IMR-90 (cell line): ENCODE results near the gene NRCAM. TPM values are rescaled to one million over a fixed set of nuclear protein-coding genes. Genes with fewer than 3 reads are reported as not detected.

Experiments used
- ATAC-seq: fragments of 200-7000 bp; cut with Tn5 transposase; 2 replicates; pipeline ENCODE4 v1.9.1; 2020; ENCODE audit warnings: low read depth, mild to moderate bottlenecking, moderate library complexity
- BruUV-seq: library from RNA; stranded (reverse); fragments of 400-500 nt; replicated peaks from 2 replicates; lab custom pipeline; 2021; lab: Mats Ljungman, UMichigan
- CTCF ChIA-PET: fragments of 300-600 bp; formaldehyde crosslinking; extraction: SDS; loops from one replicate; lab custom pipeline; 2021; ENCODE audit warnings: antibody characterized with exemption; lab: Yijun Ruan, JAX
- POLR2A ChIA-PET: fragments of 300-600 bp; sonication (Branson Sonifier 250); formaldehyde crosslinking; loops from one replicate; lab custom pipeline; 2022; ENCODE audit warnings: antibody characterized with exemption; ENCODE audit not compliant: unreplicated experiment; lab: Charles Lee
- DNase-seq: peaks from one replicate; pipeline ENCODE4 v3.0.0; 2013
- H2AFZ ChIP-seq: replicated peaks from 2 replicates; pipeline ENCODE3; 2013; ENCODE audit warnings: low read length, mild to moderate bottlenecking; ENCODE audit not compliant: poor library complexity
- H2AK5ac ChIP-seq: 2 replicates; pipeline ENCODE4 v1.6.1; 2013; ENCODE audit warnings: low read depth, low read length, inconsistent platforms
- H2AK9ac ChIP-seq: replicated peaks from 2 replicates; pipeline ENCODE3; 2013; ENCODE audit warnings: mild to moderate bottlenecking, low read depth, low read length, moderate library complexity; ENCODE audit not compliant: poor library complexity
- H2BK120ac ChIP-seq: 2 replicates; pipeline ENCODE4 v1.6.1; 2013; ENCODE audit warnings: low read depth, low read length, inconsistent platforms
- H2BK15ac ChIP-seq: 3 replicates; pipeline ENCODE4 v1.6.1; 2013; ENCODE audit warnings: low read depth, low read length, inconsistent platforms
- H2BK20ac ChIP-seq: 2 replicates; pipeline ENCODE4 v1.6.1; 2013; ENCODE audit warnings: low read depth, mild to moderate bottlenecking, inconsistent platforms, low read length, moderate library complexity
- H2BK5ac ChIP-seq: 2 replicates; pipeline ENCODE4 v1.6.1; 2013; ENCODE audit warnings: mild to moderate bottlenecking, low read depth, low read length, inconsistent platforms; ENCODE audit not compliant: poor library complexity, severe bottlenecking
- H3K14ac ChIP-seq: replicated peaks from 2 replicates; pipeline ENCODE4 v1.6.1; 2013; ENCODE audit warnings: low read depth, low read length, inconsistent platforms
- H3K18ac ChIP-seq: 2 replicates; pipeline ENCODE4 v1.6.1; 2013; ENCODE audit warnings: low read depth, low read length, control low read depth
- H3K23ac ChIP-seq: 2 replicates; pipeline ENCODE4 v1.6.1; 2013; ENCODE audit warnings: low read depth, low read length, inconsistent platforms
- H3K27ac ChIP-seq: 2 replicates; pipeline ENCODE4 v1.5.1; 2013; ENCODE audit warnings: mild to moderate bottlenecking, control low read depth, low read length; ENCODE audit not compliant: insufficient read depth
- H3K27me3 ChIP-seq: 2 replicates; pipeline ENCODE4 v1.6.1; 2013; ENCODE audit warnings: low read length; ENCODE audit not compliant: control insufficient read depth, insufficient read depth
- H3K36me3 ChIP-seq: 2 replicates; pipeline ENCODE4 v1.6.1; 2013; ENCODE audit warnings: low read length, mixed read lengths; ENCODE audit not compliant: control insufficient read depth, insufficient read depth
- H3K4ac ChIP-seq: 2 replicates; pipeline ENCODE4 v1.6.1; 2013; ENCODE audit warnings: low read depth, low read length, inconsistent platforms
- H3K4me1 ChIP-seq: 2 replicates; pipeline ENCODE4 v1.6.1; 2013; ENCODE audit warnings: low read length, mixed read lengths; ENCODE audit not compliant: control insufficient read depth, insufficient read depth
- H3K4me2 ChIP-seq: 2 replicates; pipeline ENCODE4 v1.6.1; 2013; ENCODE audit warnings: low read depth, mild to moderate bottlenecking, control low read depth, low read length, moderate library complexity
- H3K4me3 ChIP-seq: 2 replicates; pipeline ENCODE4 v1.5.1; 2013; ENCODE audit warnings: low read depth, mild to moderate bottlenecking, control low read depth, low read length, moderate library complexity; ENCODE audit not compliant: insufficient read depth
- H3K56ac ChIP-seq: 2 replicates; pipeline ENCODE4 v1.6.1; 2013; ENCODE audit warnings: low read length, inconsistent platforms; ENCODE audit not compliant: insufficient read depth; ENCODE audit errors: extremely low read depth
- H3K79me1 ChIP-seq, 2 experiments: 2 replicates each; pipeline ENCODE4 v1.6.1; 2013; ENCODE audit warnings: low read length in 2 of 2, inconsistent platforms in 1 of 2, low read depth in 1 of 2
- H3K9ac ChIP-seq: 2 replicates; pipeline ENCODE4 v1.6.1; 2013; ENCODE audit warnings: low read depth, low read length, control low read depth
- H3K9me1 ChIP-seq: 2 replicates; pipeline ENCODE4 v1.6.1; 2013; ENCODE audit warnings: low read length, inconsistent platforms; ENCODE audit not compliant: insufficient read depth
- H3K9me3 ChIP-seq: 2 replicates; pipeline ENCODE4 v1.6.1; 2013; ENCODE audit warnings: low read length; ENCODE audit not compliant: control insufficient read depth, insufficient read depth
- H4K20me1 ChIP-seq: 2 replicates; pipeline ENCODE4 v1.6.1; 2013; ENCODE audit warnings: low read length, inconsistent platforms; ENCODE audit not compliant: insufficient read depth
- H4K5ac ChIP-seq: 2 replicates; pipeline ENCODE4 v1.6.1; 2013; ENCODE audit warnings: mild to moderate bottlenecking, low read depth, low read length, control low read depth
- H4K8ac ChIP-seq, 2 experiments: 2 replicates each; pipeline ENCODE4 v1.6.1; 2013; ENCODE audit warnings: low read depth in 2 of 2, low read length in 2 of 2, control low read depth in 1 of 2, inconsistent platforms in 1 of 2
- H4K91ac ChIP-seq: 2 replicates; pipeline ENCODE4 v1.6.1; 2013; ENCODE audit warnings: low read depth, low read length, inconsistent platforms; ENCODE audit not compliant: insufficient read depth
- BHLHE40 ChIP-seq: fragments of 150-350 bp; IDR thresholded peaks from 2 replicates; pipeline ENCODE4 v1.6.1; 2016; ENCODE audit warnings: mild to moderate bottlenecking, low read depth, low read length
- CEBPB ChIP-seq: IDR thresholded peaks from 2 replicates; pipeline ENCODE4 v1.6.1; 2012; ENCODE audit warnings: low read depth, low read length, improper control_type of control experiment
- CHD1 ChIP-seq: IDR thresholded peaks from 2 replicates; pipeline ENCODE4 v1.6.1; 2012; ENCODE audit warnings: low read depth, low read length, improper control_type of control experiment
- CTCF ChIP-seq: conservative IDR thresholded peaks from 2 replicates; pipeline ENCODE4 v1.5.1; 2012; ENCODE audit warnings: mild to moderate bottlenecking, low read depth, low read length, improper control_type of control experiment
- ELK1 ChIP-seq: fragments of 150-350 bp; IDR thresholded peaks from 2 replicates; pipeline ENCODE4 v1.6.1; 2016; ENCODE audit warnings: low read depth, mild to moderate bottlenecking, low read length, moderate library complexity, borderline replicate concordance
- FOS ChIP-seq: fragments of 150-350 bp; IDR thresholded peaks from 2 replicates; pipeline ENCODE4 v1.6.1; 2016; ENCODE audit warnings: low read depth, low read length
- MAFK ChIP-seq: IDR thresholded peaks from 2 replicates; pipeline ENCODE4 v1.6.1; 2012; ENCODE audit warnings: low read depth, low read length, improper control_type of control experiment
- MXI1 ChIP-seq: IDR thresholded peaks from 2 replicates; pipeline ENCODE4 v1.6.1; 2012; ENCODE audit warnings: low read depth, mild to moderate bottlenecking, low read length, moderate library complexity, borderline replicate concordance
- NFE2L2 ChIP-seq: fragments of 150-350 bp; IDR thresholded peaks from 2 replicates; pipeline ENCODE4 v1.6.1; 2016; ENCODE audit warnings: low read depth, mild to moderate bottlenecking, low read length
- POLR2A ChIP-seq: IDR thresholded peaks from 2 replicates; pipeline ENCODE4 v1.6.1; 2012; ENCODE audit warnings: mild to moderate bottlenecking, low read depth, low read length
- RAD21 ChIP-seq: IDR thresholded peaks from 2 replicates; pipeline ENCODE4 v1.6.1; 2012; ENCODE audit warnings: low read length, improper control_type of control experiment
- RCOR1 ChIP-seq: IDR thresholded peaks from 2 replicates; pipeline ENCODE4 v1.6.1; 2012; ENCODE audit warnings: mild to moderate bottlenecking, low read length, improper control_type of control experiment; ENCODE audit not compliant: insufficient replicate concordance
- RFX5 ChIP-seq: IDR thresholded peaks from 2 replicates; pipeline ENCODE4 v1.8.0; 2012; ENCODE audit warnings: low read depth, mild to moderate bottlenecking, low read length, moderate library complexity
- SMC3 ChIP-seq: fragments of 150-350 bp; IDR thresholded peaks from 2 replicates; pipeline ENCODE4 v1.6.1; 2016; ENCODE audit warnings: low read depth, mild to moderate bottlenecking, antibody characterized with exemption, low read length, moderate library complexity
- USF2 ChIP-seq: fragments of 150-350 bp; IDR thresholded peaks from 2 replicates; pipeline ENCODE4 v1.6.1; 2017; ENCODE audit warnings: mild to moderate bottlenecking, antibody characterized with exemption, low read length, low read depth
- WGBS, 2 experiments: methylation state at CpG; one replicate each; pipeline versions ENCODE4 v1.1.5 to v1.1.7; 2013; ENCODE audit warnings: missing lambda C conversion rate in 2 of 2; ENCODE audit not compliant: insufficient read length in 1 of 2; ENCODE audit errors: extremely low coverage in 2 of 2; 5-methylcytosine and 5-hydroxymethylcytosine counted together
- dilution Hi-C: fragments of 300-500 bp; cut with HindIII; formaldehyde crosslinking; loops from one replicate; pipeline ENCODE4 v1.14.3; 2018; ENCODE audit warnings: low sequenced_read_pairs; ENCODE audit not compliant: unreplicated experiment
- in situ Hi-C: fragments of 300-500 bp; cut with MboI; formaldehyde crosslinking; loops from 3 replicates; pipeline ENCODE4 v1.14.3; 2019; ENCODE audit warnings: low sequenced_read_pairs, inconsistent platforms, mixed read lengths
- intact Hi-C: fragments of 100-400 bp; cut with micrococcal nuclease; formaldehyde crosslinking; loops from 2 replicates; pipeline ENCODE4 v1.10.0; 2022
- polyA plus RNA-seq, 3 experiments: library from polyadenylated mRNA; depleted of rRNA; stranded (reverse); fragments of >200 nt; gene quantifications; 2 replicates each; pipeline ENCODE4 v1.2.3, GENCODE V29; 2012; ENCODE audit warnings: low replicate concordance in 1 of 3
- total RNA-seq: library from RNA; depleted of rRNA; stranded (reverse); fragments of >200 nt; gene quantifications from 2 replicates; pipeline ENCODE4 v1.2.3, GENCODE V29; 2012

Gene NRCAM
- total and polyA plus RNA-seq, 2 of the 4 experiments (the other 2 are of a cell fraction), result 0.46 to 1.1 TPM

GRCh38 chr7:108370616-108371015, 85.6 kb downstream of the NRCAM start:
- no peaks in the 10 kb centered on the region for H3K27me3 ChIP-seq
- H3K4me2 ChIP-seq, result no peak overlapping the region
- BruUV-seq, result no TSS peak
- no peak overlapping the region for H3K23ac ChIP-seq
- no peaks in the 10 kb centered on the region for H3K36me3 ChIP-seq
- no peak overlapping the region for H2AK5ac ChIP-seq
- no peak overlapping the region for H3K9ac ChIP-seq
- no peak for DNase-seq
- no peak overlapping the region for H2BK15ac ChIP-seq
- POLR2A ChIA-PET, result no interaction called here
- no peak for ATAC-seq
- intact Hi-C loops (no loop called here), in situ Hi-C loops (no loop called here), dilution Hi-C loops (no loop called here)
- H2BK120ac ChIP-seq, result no peak overlapping the region
- no peak overlapping the region for H2AFZ ChIP-seq
- H4K8ac ChIP-seq, result no peak overlapping the region
- no peak overlapping the region for H3K14ac ChIP-seq
- H4K20me1 ChIP-seq, result no peaks in the 10 kb centered on the region
- no peaks in the 10 kb centered on the region for H3K9me3 ChIP-seq
- H3K9me1 ChIP-seq, result no peaks in the 10 kb centered on the region
- no peak overlapping the region for H2AK9ac ChIP-seq
- no peak overlapping the region for H3K4me3 ChIP-seq
- no peak overlapping the region for H2BK5ac ChIP-seq
- H2BK20ac ChIP-seq, result no peak overlapping the region
- CTCF ChIA-PET, result no interaction called here
- no peak overlapping the region for H3K56ac ChIP-seq
- no peak overlapping the region for H3K27ac ChIP-seq
- no peak overlapping the region for H4K91ac ChIP-seq
- no peak overlapping the region for H3K4ac ChIP-seq
- no peaks in the 10 kb centered on the region for H3K79me1 ChIP-seq
- H4K5ac ChIP-seq, result no peak overlapping the region
- no peak for TF ChIP-seq SMC3
- TF ChIP-seq RCOR1, result no peak
- no peak for TF ChIP-seq CTCF
- no peak for TF ChIP-seq USF2
- no peak for TF ChIP-seq BHLHE40
- TF ChIP-seq RAD21, result no peak
- TF ChIP-seq ELK1, result no peak
- TF ChIP-seq CEBPB, result no peak
- TF ChIP-seq MAFK, result no peak
- no peak for TF ChIP-seq POLR2A
- no peak for TF ChIP-seq RFX5
- TF ChIP-seq MXI1, result no peak
- no peak for TF ChIP-seq CHD1
- TF ChIP-seq NFE2L2, result no peak
- TF ChIP-seq FOS, result no peak
- no peak overlapping the region for H3K18ac ChIP-seq
- H3K4me1 ChIP-seq, result no peaks in the 10 kb centered on the region
- WGBS, 2 experiments, result no CpG with 5 or more reads among the region's 2 CpGs
